HepG2 (cell line): ENCODE data around the gene PRDX5. TPM values are rescaled to one million over a fixed set of nuclear protein-coding genes. Genes with fewer than 3 reads are reported as not detected.
A peak's percentile ranks its signal among the peaks of the same experiment; 100 is the strongest.

ENCODE experiments used
- AKNA ChIP-seq: sonication (generic); formaldehyde crosslinking; IDR thresholded peaks from 2 replicates; pipeline ENCODE4 v1.4.0; 2020; ENCODE audit warnings: missing genetic modification reagents, borderline replicate concordance
- FUBP1 ChIP-seq: sonication (generic); formaldehyde crosslinking; IDR thresholded peaks from 2 replicates; pipeline ENCODE4 v1.5.1; 2020; ENCODE audit warnings: missing genetic modification reagents, mild to moderate bottlenecking, borderline replicate concordance
- MTF2 ChIP-seq: sonication (generic); formaldehyde crosslinking; IDR thresholded peaks from 2 replicates; pipeline ENCODE4 v1.5.0; 2020; ENCODE audit warnings: missing genetic modification reagents, borderline replicate concordance
- NCOA5 ChIP-seq: sonication (generic); formaldehyde crosslinking; IDR thresholded peaks from 2 replicates; pipeline ENCODE4 v1.4.0; 2020; ENCODE audit warnings: missing genetic modification reagents
- POLR2A ChIP-seq, 2 experiments: IDR thresholded peaks; 2 replicates each; pipeline ENCODE4 v1.6.1; 2011; ENCODE audit warnings: low read depth in 2 of 2, low read length in 2 of 2, mild to moderate bottlenecking in 1 of 2, moderate library complexity in 1 of 2; ENCODE audit not compliant: insufficient read depth in 1 of 2
- POLR2G ChIP-seq: fragments of 200-400 bp; formaldehyde crosslinking; IDR thresholded peaks from 2 replicates; pipeline ENCODE4 v1.6.1; 2018; ENCODE audit warnings: mild to moderate bottlenecking, low read depth, low read length, moderate library complexity
- RELA ChIP-seq: sonication (generic); formaldehyde crosslinking; IDR thresholded peaks from 2 replicates; pipeline ENCODE4 v1.4.0; 2020; ENCODE audit warnings: missing genetic modification reagents
- TARDBP ChIP-seq: sonication (generic); formaldehyde crosslinking; IDR thresholded peaks from 2 replicates; pipeline ENCODE4 v1.8.0; 2022; ENCODE audit warnings: mild to moderate bottlenecking, missing genetic modification reagents
- TBX3 ChIP-seq: fragments of 450-650 bp; IDR thresholded peaks from 2 replicates; pipeline ENCODE4 v1.6.1; 2017; ENCODE audit warnings: antibody characterized with exemption, mild to moderate bottlenecking, inconsistent platforms, borderline replicate concordance
- ZNF619 ChIP-seq: sonication (generic); formaldehyde crosslinking; IDR thresholded peaks from 2 replicates; pipeline ENCODE4 v1.4.0; 2020; ENCODE audit warnings: mild to moderate bottlenecking, missing genetic modification reagents
- ZNF703 ChIP-seq: sonication (generic); formaldehyde crosslinking; IDR thresholded peaks from 2 replicates; pipeline ENCODE4 v1.5.1; 2020; ENCODE audit warnings: missing genetic modification reagents, mild to moderate bottlenecking, moderate library complexity, borderline replicate concordance
- ZNF788 ChIP-seq: sonication (generic); formaldehyde crosslinking; IDR thresholded peaks from 2 replicates; pipeline ENCODE4 v1.5.0; 2020; ENCODE audit warnings: mild to moderate bottlenecking, missing genetic modification reagents, borderline replicate concordance
- polyA plus RNA-seq, 8 experiments: library from polyadenylated mRNA; depleted of rRNA in 3 of 8; stranded (reverse) in 7 of 8; unstranded in 1 of 8; fragments of >200 nt; fragmentation: Illumina TruSeq in 4 of 8; extraction: Trizol in 4 of 8; gene quantifications; 2 replicates each; pipeline versions ENCODE4 v1.2.1 to v1.2.3, GENCODE V29; 2011 to 2016; ENCODE audit warnings: low read depth in 4 of 8, missing spikeins in 1 of 8, mixed read lengths in 1 of 8; ENCODE audit not compliant: insufficient read depth in 1 of 8
- total RNA-seq, 5 experiments: library from RNA; depleted of rRNA; stranded (reverse); fragments of >200 nt; fragmentation: Illumina TruSeq; extraction: Trizol; gene quantifications; 2 replicates each; pipeline ENCODE4 v1.2.3, GENCODE V29; 2016; ENCODE audit warnings: low read depth in 1 of 5
- TF ChIP-seq, protein P1 (sequence below): sonication (generic); formaldehyde crosslinking; IDR thresholded peaks from 2 replicates; pipeline ENCODE4 v1.8.1; 2023; ENCODE audit warnings: mild to moderate bottlenecking, inconsistent platforms, moderate library complexity, missing genetic modification reagents, borderline replicate concordance
- TF ChIP-seq, protein P2 (sequence below): sonication (generic); formaldehyde crosslinking; IDR thresholded peaks from 2 replicates; pipeline ENCODE4 v1.9.0; 2021; ENCODE audit warnings: missing genetic modification reagents, borderline replicate concordance
- TF ChIP-seq, protein P3 (sequence below): sonication (generic); formaldehyde crosslinking; IDR thresholded peaks from 2 replicates; pipeline ENCODE4 v1.9.0; 2022; ENCODE audit warnings: low read depth, missing genetic modification reagents

PRDX5 gene
- total and polyA plus RNA-seq, 2 of the 13 experiments (the other 11 are each of a cell fraction or from before 2014, with no cell fraction given), result 215 to 311 TPM

DNA sequence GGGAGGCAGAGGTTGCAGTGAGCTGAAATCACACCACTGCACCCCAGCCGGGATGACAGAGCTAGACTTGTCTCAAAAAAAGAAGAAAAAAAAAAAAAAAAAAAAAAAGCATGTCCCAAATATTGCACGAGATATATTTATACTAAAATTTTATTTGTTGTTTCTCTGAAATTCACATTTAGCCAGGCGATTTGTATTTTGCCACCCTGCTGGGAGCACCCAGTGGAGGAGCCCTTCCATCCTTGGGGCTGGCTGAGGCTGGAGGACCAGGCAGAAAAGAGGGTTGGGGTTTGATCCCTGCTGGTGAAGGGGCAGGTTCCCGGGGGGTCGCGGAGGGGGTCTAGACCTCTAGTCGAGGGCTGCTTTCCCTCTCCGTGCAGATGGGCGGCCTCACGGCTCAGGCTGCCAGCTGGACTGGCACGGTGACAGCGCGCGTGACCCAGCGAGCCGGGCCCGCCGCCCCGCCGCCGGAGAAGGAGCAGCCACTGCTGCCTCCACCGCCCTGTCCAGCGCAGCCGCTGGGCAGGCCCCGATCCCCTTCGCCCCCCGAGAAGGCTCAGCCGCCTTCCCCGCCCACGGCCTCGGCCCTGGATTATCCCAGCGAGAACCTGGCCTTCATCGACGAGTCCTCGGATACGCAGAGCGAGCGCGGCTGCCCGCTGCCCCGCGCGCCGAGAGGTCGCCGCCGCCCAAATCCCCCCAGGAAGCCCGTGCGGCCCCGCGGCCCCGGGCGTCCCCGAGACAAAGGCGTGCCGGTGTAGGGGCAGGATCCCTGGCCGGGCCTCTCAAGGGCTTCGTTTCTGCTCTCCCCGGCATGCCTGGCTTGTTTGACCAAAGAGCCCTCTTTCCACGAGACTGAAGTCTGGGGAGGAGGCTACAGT, 18.7 kb upstream of the PRDX5 start (continued):
- TF ChIP-seq TARDBP (CRISPR knock-in tag) (no peak), POLR2G (no peak), TBX3 (no peak), AKNA (no peak), ZNF703 (CRISPR knock-in tag) (0 out of 2 replicates have a peak, but pooled peaks have one; percentile 26), ZNF619 (CRISPR knock-in tag) (no peak), MTF2 (CRISPR knock-in tag) (0 out of 2 replicates have a peak, but pooled peaks have one; percentile 42), RELA (no peak), ZNF788 (CRISPR knock-in tag) (0 out of 2 replicates have a peak, but pooled peaks have one; percentile 10), FUBP1 (CRISPR knock-in tag) (no peak), POLR2A (IDR thresholded peaks at IDR 0.05; ENCODE audit: insufficient read depth in 1 of 2, low read depth in 2 of 2, low read length in 2 of 2) (no peak), NCOA5 (CRISPR knock-in tag) (no peak)
- TF ChIP-seq, protein P1, sequence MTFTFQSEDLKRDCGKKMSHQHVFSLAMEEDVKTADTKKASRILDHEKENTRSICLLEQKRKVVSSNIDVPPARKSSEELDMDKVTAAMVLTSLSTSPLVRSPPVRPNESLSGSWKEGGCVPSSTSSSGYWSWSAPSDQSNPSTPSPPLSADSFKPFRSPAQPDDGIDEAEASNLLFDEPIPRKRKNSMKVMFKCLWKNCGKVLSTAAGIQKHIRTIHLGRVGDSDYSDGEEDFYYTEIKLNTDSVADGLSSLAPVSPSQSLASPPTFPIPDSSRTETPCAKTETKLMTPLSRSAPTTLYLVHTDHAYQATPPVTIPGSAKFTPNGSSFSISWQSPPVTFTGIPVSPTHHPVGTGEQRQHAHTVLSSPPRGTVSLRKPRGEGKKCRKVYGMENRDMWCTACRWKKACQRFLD (CRISPR knock-in tag), result no peak
- TF ChIP-seq, protein P2, sequence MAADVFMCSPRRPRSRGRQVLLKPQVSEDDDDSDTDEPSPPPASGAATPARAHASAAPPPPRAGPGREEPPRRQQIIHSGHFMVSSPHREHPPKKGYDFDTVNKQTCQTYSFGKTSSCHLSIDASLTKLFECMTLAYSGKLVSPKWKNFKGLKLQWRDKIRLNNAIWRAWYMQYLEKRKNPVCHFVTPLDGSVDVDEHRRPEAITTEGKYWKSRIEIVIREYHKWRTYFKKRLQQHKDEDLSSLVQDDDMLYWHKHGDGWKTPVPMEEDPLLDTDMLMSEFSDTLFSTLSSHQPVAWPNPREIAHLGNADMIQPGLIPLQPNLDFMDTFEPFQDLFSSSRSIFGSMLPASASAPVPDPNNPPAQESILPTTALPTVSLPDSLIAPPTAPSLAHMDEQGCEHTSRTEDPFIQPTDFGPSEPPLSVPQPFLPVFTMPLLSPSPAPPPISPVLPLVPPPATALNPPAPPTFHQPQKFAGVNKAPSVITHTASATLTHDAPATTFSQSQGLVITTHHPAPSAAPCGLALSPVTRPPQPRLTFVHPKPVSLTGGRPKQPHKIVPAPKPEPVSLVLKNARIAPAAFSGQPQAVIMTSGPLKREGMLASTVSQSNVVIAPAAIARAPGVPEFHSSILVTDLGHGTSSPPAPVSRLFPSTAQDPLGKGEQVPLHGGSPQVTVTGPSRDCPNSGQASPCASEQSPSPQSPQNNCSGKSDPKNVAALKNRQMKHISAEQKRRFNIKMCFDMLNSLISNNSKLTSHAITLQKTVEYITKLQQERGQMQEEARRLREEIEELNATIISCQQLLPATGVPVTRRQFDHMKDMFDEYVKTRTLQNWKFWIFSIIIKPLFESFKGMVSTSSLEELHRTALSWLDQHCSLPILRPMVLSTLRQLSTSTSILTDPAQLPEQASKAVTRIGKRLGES (CRISPR knock-in tag), result no peak
- TF ChIP-seq, protein P3, sequence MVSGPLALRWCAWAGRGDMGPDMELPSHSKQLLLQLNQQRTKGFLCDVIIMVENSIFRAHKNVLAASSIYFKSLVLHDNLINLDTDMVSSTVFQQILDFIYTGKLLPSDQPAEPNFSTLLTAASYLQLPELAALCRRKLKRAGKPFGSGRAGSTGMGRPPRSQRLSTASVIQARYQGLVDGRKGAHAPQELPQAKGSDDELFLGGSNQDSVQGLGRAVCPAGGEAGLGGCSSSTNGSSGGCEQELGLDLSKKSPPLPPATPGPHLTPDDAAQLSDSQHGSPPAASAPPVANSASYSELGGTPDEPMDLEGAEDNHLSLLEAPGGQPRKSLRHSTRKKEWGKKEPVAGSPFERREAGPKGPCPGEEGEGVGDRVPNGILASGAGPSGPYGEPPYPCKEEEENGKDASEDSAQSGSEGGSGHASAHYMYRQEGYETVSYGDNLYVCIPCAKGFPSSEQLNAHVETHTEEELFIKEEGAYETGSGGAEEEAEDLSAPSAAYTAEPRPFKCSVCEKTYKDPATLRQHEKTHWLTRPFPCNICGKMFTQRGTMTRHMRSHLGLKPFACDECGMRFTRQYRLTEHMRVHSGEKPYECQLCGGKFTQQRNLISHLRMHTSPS (CRISPR knock-in tag), result no peak
